IPS DF 19.7 (cell line): Measurements from ENCODE around the gene ZNF224.

Source experiments
- DNase-seq: peaks from one replicate; pipeline ENCODE4 v3.0.0-alpha.2; 2013; ENCODE audit warnings: low read depth, low spot score

ZNF224 gene

DNA sequence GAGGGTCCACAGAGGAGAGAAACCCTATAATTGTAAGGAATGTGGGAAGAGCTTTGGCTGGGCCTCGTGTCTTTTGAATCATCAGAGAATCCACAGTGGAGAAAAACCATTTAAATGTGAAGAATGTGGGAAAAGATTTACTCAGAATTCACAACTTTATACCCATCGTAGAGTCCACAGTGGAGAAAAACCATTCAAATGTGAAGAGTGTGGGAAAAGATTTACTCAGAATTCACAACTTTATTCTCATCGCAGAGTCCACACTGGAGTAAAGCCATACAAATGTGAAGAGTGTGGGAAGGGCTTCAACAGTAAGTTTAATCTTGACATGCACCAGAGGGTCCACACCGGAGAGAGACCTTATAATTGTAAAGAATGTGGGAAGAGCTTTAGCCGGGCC lies 37.8 kb downstream of the ZNF224 start:
- no peak for DNase-seq

GRCh38 chr19:44141191-44142058 lies 47.3 kb downstream of the ZNF224 start, which contains the start of gene ZNF234:
Gene ZNF234, plus strand, starts transcription at chr19:44141554. Its CDS starts 3,079 bp downstream, at chr19:44144633.
- DNase-seq: peak; percentile 15

DNA sequence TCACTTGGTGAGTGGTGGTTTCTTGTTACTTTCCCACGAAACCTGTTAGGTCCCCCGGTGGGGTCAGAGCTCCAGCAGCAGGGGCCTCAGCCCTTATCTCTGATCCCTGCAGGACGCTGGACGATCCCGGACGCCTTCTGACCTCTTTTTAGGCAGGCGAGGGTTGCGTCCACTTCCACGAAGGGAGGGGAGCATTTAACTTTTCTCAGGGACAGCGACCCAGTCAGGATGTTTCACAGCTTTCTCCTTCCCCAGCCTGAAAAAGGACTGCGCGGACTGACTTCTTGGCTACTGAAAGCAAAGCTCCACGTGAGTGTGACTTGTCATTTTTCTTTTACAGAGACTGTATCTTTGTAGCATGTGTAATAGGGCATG lies 47.9 kb downstream of the ZNF224 start:
- DNase-seq: no peak

DNA sequence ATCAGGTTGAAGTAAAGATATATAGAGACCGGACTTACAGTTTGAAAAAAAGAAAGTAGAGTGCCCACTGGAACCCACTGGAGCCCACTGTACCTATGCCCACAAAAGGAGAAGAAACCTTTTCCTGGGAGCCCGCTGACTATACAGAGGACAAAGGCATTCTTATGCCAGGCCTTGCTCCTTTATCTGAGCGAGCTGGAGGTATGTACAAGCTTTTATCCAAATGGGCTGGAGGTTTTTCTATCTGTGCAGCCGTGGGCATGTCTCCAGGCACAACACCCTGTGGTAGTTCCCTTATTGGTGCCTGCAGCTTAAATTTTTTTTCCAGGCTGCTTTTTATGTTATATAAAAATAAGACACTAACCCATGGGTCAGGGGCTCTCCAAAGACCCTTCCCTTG lies 55.6 kb downstream of the ZNF224 start:
- no peak for DNase-seq

- DNase-seq: no peak
Observed at GRCh38 chr19:44151491-44151890, 57.3 kb downstream of the ZNF224 start.

DNA sequence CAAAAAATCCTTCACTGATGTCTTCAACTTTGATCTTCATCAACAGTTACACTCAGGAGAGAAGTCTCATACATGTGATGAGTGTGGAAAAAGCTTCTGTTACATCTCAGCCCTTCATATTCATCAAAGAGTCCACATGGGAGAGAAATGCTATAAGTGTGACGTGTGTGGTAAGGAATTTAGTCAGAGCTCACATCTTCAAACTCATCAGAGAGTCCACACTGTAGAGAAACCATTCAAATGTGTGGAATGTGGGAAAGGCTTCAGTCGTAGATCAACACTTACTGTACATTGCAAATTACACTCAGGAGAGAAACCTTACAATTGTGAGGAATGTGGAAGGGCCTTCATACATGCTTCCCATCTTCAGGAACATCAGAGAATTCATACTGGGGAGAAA lies 62.3 kb downstream of the ZNF224 start:
- DNase-seq: no peak
